OCI-LY1 (cell line): ENCODE results near the gene ERGIC1.

Experiments
- H2AFZ ChIP-seq: fragments of 200-600 bp; sonication (generic), shearing (Covaris generic); 2 replicates; pipeline ENCODE4 v1.6.0; 2014; ENCODE audit warnings: antibody characterized with exemption, mild to moderate bottlenecking, low read length
- H3F3A ChIP-seq: fragments of 200-600 bp; sonication (generic), shearing (Covaris generic); 2 replicates; pipeline ENCODE4 v1.6.0; 2014; ENCODE audit warnings: mild to moderate bottlenecking, antibody characterized with exemption, low read length, moderate library complexity; ENCODE audit not compliant: insufficient read depth
- H3K27ac ChIP-seq: fragments of 200-600 bp; sonication (generic); 2 replicates; pipeline ENCODE4 v1.5.1; 2014; ENCODE audit warnings: low read length, mixed run types, mild to moderate bottlenecking, low read depth; ENCODE audit not compliant: poor library complexity, severe bottlenecking
- H3K27me3 ChIP-seq: fragments of 200-600 bp; sonication (generic); 2 replicates; pipeline ENCODE4 v1.6.0; 2014; ENCODE audit warnings: antibody characterized with exemption, mild to moderate bottlenecking, low read length, moderate library complexity; ENCODE audit not compliant: insufficient read depth
- H3K36me3 ChIP-seq: fragments of 200-600 bp; sonication (generic); 2 replicates; pipeline ENCODE4 v1.6.1; 2014; ENCODE audit warnings: mild to moderate bottlenecking, antibody characterized with exemption, low read length, moderate library complexity, mixed read lengths; ENCODE audit not compliant: insufficient read depth
- H3K4me1 ChIP-seq: fragments of 200-600 bp; sonication (generic); 2 replicates; pipeline ENCODE4 v1.5.1; 2014; ENCODE audit warnings: mild to moderate bottlenecking, low read length, moderate library complexity; ENCODE audit not compliant: insufficient read depth, severe bottlenecking
- H3K4me2 ChIP-seq: fragments of 200-600 bp; sonication (generic), shearing (Covaris generic); 2 replicates; pipeline ENCODE4 v1.6.1; 2014; ENCODE audit warnings: low read length
- H3K4me3 ChIP-seq: fragments of 200-600 bp; sonication (generic); 2 replicates; pipeline ENCODE4 v1.5.1; 2014; ENCODE audit warnings: low read length, low read depth, mild to moderate bottlenecking, mixed read lengths; ENCODE audit not compliant: poor library complexity, severe bottlenecking
- H3K79me2 ChIP-seq: fragments of 200-600 bp; shearing (Covaris generic); 2 replicates; pipeline ENCODE4 v1.6.1; 2016; ENCODE audit warnings: mixed run types, low read length, mixed read lengths; ENCODE audit not compliant: insufficient read depth
- H3K9ac ChIP-seq: fragments of 200-600 bp; sonication (generic), shearing (Covaris generic); 2 replicates; pipeline ENCODE4 v1.6.1; 2014; ENCODE audit warnings: mild to moderate bottlenecking, low read length, mixed read lengths
- H3K9me2 ChIP-seq: fragments of 200-600 bp; sonication (generic), shearing (Covaris generic); 2 replicates; pipeline ENCODE4 v1.6.1; 2014; ENCODE audit warnings: low read depth, mild to moderate bottlenecking, low read length, mixed read lengths
- H3K9me3 ChIP-seq: fragments of 200-600 bp; shearing (Covaris generic); 2 replicates; pipeline ENCODE4 v1.6.1; 2014; ENCODE audit warnings: low read length, mixed read lengths
- H4K20me1 ChIP-seq: fragments of 200-600 bp; sonication (generic), shearing (Covaris generic); 2 replicates; pipeline ENCODE4 v1.6.0; 2016; ENCODE audit warnings: mild to moderate bottlenecking, low read length; ENCODE audit not compliant: insufficient read depth
- EZH2 ChIP-seq: fragments of 200-600 bp; sonication (generic), shearing (Covaris generic); IDR thresholded peaks from 2 replicates; pipeline ENCODE4 v1.8.0; 2017; ENCODE audit warnings: borderline replicate concordance, mixed run types, mild to moderate bottlenecking, antibody characterized with exemption, low read length, moderate library complexity, mixed read lengths
- TF ChIP-seq, protein P1 (sequence below): fragments of 200-600 bp; sonication (generic), shearing (Covaris generic); IDR thresholded peaks from 2 replicates; pipeline ENCODE4 v1.5.1; 2017; ENCODE audit warnings: mild to moderate bottlenecking, antibody characterized with exemption, low read length, moderate library complexity, mixed read lengths

Gene ERGIC1

DNA sequence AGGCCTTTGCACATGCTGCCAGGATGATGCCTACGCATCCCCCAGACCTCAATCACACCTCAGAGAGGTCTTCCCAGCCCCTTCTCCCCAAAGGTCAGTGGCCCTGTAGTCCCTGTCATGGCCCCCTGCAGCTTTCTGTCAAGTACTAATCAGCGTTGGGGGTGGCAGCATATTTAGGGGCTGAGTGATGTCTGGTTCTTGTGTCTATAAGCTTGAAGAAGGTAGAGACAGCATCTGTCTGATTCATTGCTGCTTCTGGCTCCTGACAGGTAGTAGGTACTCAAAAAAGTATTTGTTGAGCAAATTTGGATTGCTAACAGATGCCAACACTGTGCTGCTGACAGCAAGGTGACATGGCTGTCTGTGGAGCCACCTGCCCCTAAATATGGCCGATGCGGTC is 73.6 kb downstream of the ERGIC1 start:
- no peak overlapping the region for H3K9ac ChIP-seq
- TF ChIP-seq EZH2: no peak
- TF ChIP-seq, protein P1, sequence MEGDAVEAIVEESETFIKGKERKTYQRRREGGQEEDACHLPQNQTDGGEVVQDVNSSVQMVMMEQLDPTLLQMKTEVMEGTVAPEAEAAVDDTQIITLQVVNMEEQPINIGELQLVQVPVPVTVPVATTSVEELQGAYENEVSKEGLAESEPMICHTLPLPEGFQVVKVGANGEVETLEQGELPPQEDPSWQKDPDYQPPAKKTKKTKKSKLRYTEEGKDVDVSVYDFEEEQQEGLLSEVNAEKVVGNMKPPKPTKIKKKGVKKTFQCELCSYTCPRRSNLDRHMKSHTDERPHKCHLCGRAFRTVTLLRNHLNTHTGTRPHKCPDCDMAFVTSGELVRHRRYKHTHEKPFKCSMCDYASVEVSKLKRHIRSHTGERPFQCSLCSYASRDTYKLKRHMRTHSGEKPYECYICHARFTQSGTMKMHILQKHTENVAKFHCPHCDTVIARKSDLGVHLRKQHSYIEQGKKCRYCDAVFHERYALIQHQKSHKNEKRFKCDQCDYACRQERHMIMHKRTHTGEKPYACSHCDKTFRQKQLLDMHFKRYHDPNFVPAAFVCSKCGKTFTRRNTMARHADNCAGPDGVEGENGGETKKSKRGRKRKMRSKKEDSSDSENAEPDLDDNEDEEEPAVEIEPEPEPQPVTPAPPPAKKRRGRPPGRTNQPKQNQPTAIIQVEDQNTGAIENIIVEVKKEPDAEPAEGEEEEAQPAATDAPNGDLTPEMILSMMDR: no peak
- no peaks in the 10 kb centered on the region for H3K27me3 ChIP-seq
- no peak overlapping the region for H3K4me3 ChIP-seq
- H2AFZ ChIP-seq: no peak overlapping the region
- no peaks in the 10 kb centered on the region for H3K79me2 ChIP-seq
- H3K27ac ChIP-seq: no peak overlapping the region
- H3K9me3 ChIP-seq: no peaks in the 10 kb centered on the region
- no peaks in the 10 kb centered on the region for H3F3A ChIP-seq
- H3K4me1 ChIP-seq: peaks cover 8% of the 10 kb centered on the region
- H3K4me2 ChIP-seq: no peak overlapping the region
- H4K20me1 ChIP-seq: no peaks in the 10 kb centered on the region
- H3K9me2 ChIP-seq: no peaks in the 10 kb centered on the region
- peaks cover 30% of the 10 kb centered on the region; the same call in 1 of the 2 replicates for H3K36me3 ChIP-seq

DNA sequence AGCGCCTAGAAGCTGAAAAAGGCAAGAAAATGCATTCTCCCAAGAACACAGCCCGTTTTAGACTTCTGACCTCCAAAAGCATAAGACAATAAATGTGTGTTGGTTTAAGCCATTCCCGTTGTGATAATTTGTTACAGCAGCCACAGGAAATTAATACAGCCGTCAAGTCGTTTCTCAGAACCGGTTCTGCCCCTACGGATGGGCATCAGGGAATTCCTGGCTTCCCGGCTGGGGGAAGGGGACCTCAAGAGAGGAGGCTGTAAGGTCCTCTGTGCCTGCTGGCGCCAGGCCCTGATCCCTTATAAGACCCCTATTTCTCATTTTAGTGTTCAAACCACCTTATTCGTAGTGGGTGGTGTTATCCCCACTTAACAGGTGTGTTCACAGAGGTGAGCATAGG is 74.6 kb downstream of the ERGIC1 start:
- H3K4me3 ChIP-seq: no peak overlapping the region
- H2AFZ ChIP-seq: no peak overlapping the region
- H3K79me2 ChIP-seq: no peaks in the 10 kb centered on the region
- H3K9me2 ChIP-seq: no peaks in the 10 kb centered on the region
- no peaks in the 10 kb centered on the region for H3F3A ChIP-seq
- H3K9ac ChIP-seq: no peak overlapping the region
- H4K20me1 ChIP-seq: no peaks in the 10 kb centered on the region
- H3K9me3 ChIP-seq: no peaks in the 10 kb centered on the region
- H3K27me3 ChIP-seq: no peaks in the 10 kb centered on the region
- TF ChIP-seq, protein P1: no peak
- TF ChIP-seq EZH2: no peak
- no peak overlapping the region for H3K27ac ChIP-seq
- no peak overlapping the region for H3K4me2 ChIP-seq
- peaks cover 31% of the 10 kb centered on the region for H3K36me3 ChIP-seq
- peaks cover 8% of the 10 kb centered on the region for H3K4me1 ChIP-seq

- Histone ChIP-seq H3K36me3 (peaks cover 43% of the 10 kb centered on the region), H3K4me1 (peaks cover 8% of the 10 kb centered on the region), H3K9me3 (no peaks in the 10 kb centered on the region), H3K27ac (no peak overlapping the region), H3K9me2 (no peaks in the 10 kb centered on the region), H3K27me3 (no peaks in the 10 kb centered on the region), H3K9ac (no peak overlapping the region), H3K79me2 (no peaks in the 10 kb centered on the region), H3K4me3 (no peak overlapping the region), H3F3A (no peaks in the 10 kb centered on the region), H4K20me1 (no peaks in the 10 kb centered on the region), H2AFZ (no peak overlapping the region), H3K4me2 (no peak overlapping the region)
- TF ChIP-seq, protein P1: no peak
- no peak for TF ChIP-seq EZH2
Observed at GRCh38 chr5:172909931-172910502, 76.0 kb downstream of the ERGIC1 start.
